GM12878 (cell line): Measurements from ENCODE around the gene RAB43. TPM values are rescaled to one million over a fixed set of nuclear protein-coding genes. Genes with fewer than 3 reads are reported as not detected.

Experiments
- ATAC-seq: fragments of 200-7000 bp; cut with Tn5 transposase; 3 replicates; pipeline ENCODE4 v1.9.1; 2020; ENCODE audit warnings: mild to moderate bottlenecking, moderate library complexity
- BruUV-seq: library from RNA; stranded (reverse); fragments of 400-500 nt; replicated peaks from 2 replicates; lab custom pipeline; 2021; lab: Mats Ljungman, UMichigan
- CTCF ChIA-PET: fragments of 300-600 bp; sonication (Branson Sonifier 250); formaldehyde crosslinking; extraction: SDS; loops from one replicate; lab custom pipeline; 2021; ENCODE audit warnings: inconsistent platforms; lab: Yijun Ruan, JAX
- POLR2A ChIA-PET: fragments of 350-600 bp; formaldehyde crosslinking; extraction: SDS; loops from one replicate; lab custom pipeline; 2021; ENCODE audit warnings: inconsistent platforms; lab: Charles Lee
- RAD21 ChIA-PET: fragments of 300-600 bp; sonication (Branson Sonifier 250); formaldehyde crosslinking; loops from one replicate; lab custom pipeline; 2023; ENCODE audit warnings: antibody characterized with exemption; ENCODE audit not compliant: unreplicated experiment; lab: Charles Lee
- SMC1A ChIA-PET: fragments of 300-600 bp; sonication (Branson Sonifier 250); formaldehyde crosslinking; loops from one replicate; lab custom pipeline; 2023; ENCODE audit not compliant: unreplicated experiment, uncharacterized antibody; lab: Charles Lee
- DNase-seq: peaks from one replicate; pipeline ENCODE4 v3.0.0-alpha.2; 2011; ENCODE audit warnings: low read depth, low spot score
- FAIRE-seq: peaks from 3 replicates; lab custom pipeline; 2011; peaks lifted over from hg19 to GRCh38; lab: Jason Lieb, UNC
- H2AFZ ChIP-seq: 2 replicates; pipeline ENCODE4 v1.6.0; 2011; ENCODE audit warnings: low read depth, low read length, control low read depth; ENCODE audit not compliant: control insufficient read depth
- H3K27ac ChIP-seq: 2 replicates; pipeline ENCODE4 v1.5.1; 2011; ENCODE audit warnings: control low read depth; ENCODE audit not compliant: control insufficient read depth, insufficient read depth
- H3K27me3 ChIP-seq, 2 experiments: replicated peaks in 1 of 2; 2 replicates each; pipeline versions ENCODE4 v1.6.0 to v1.6.1; 2011; ENCODE audit warnings: low read length in 1 of 2; ENCODE audit not compliant: control insufficient read depth in 2 of 2, insufficient read depth in 2 of 2
- H3K36me3 ChIP-seq, 2 experiments: 2 replicates each; pipeline ENCODE4 v1.5.1; 2011; ENCODE audit warnings: low read length in 1 of 2; ENCODE audit not compliant: control insufficient read depth in 2 of 2, insufficient read depth in 2 of 2
- H3K4me1 ChIP-seq: 2 replicates; pipeline ENCODE4 v1.6.1; 2011; ENCODE audit warnings: mild to moderate bottlenecking, low read length, moderate library complexity, mixed read lengths; ENCODE audit not compliant: control insufficient read depth, insufficient read depth
- H3K4me2 ChIP-seq: 2 replicates; pipeline ENCODE4 v1.6.0; 2011; ENCODE audit warnings: control low read depth; ENCODE audit not compliant: control insufficient read depth, insufficient read depth
- H3K4me3 ChIP-seq: fragments of 200-600 bp; sonication (generic); 2 replicates; pipeline ENCODE4 v1.5.1; 2016
- H3K79me2 ChIP-seq: 2 replicates; pipeline ENCODE4 v1.6.0; 2011; ENCODE audit warnings: low read length; ENCODE audit not compliant: control insufficient read depth, insufficient read depth
- H3K9ac ChIP-seq: 2 replicates; pipeline ENCODE4 v1.8.0; 2011; ENCODE audit warnings: low read length, control low read depth, mixed read lengths; ENCODE audit not compliant: control insufficient read depth, insufficient read depth
- H3K9me3 ChIP-seq: replicated peaks from 3 replicates; pipeline ENCODE4 v1.5.1; 2011; ENCODE audit warnings: mild to moderate bottlenecking, low read length; ENCODE audit not compliant: control insufficient read depth, insufficient read depth
- H4K20me1 ChIP-seq: 2 replicates; pipeline ENCODE4 v1.6.0; 2011; ENCODE audit not compliant: control insufficient read depth, insufficient read depth
- ASH2L ChIP-seq: fragments of 300-600, 200-600 bp; sonication (generic); IDR thresholded peaks from 2 replicates; pipeline ENCODE4 v1.6.1; 2017; ENCODE audit warnings: low read depth, mild to moderate bottlenecking, borderline replicate concordance
- BCL11A ChIP-seq: IDR thresholded peaks from 2 replicates; pipeline ENCODE4 v1.6.1; 2011; ENCODE audit warnings: low read depth, low read length
- BMI1 ChIP-seq: fragments of 450-650 bp; IDR thresholded peaks from 2 replicates; pipeline ENCODE4 v1.6.1; 2016; ENCODE audit warnings: mild to moderate bottlenecking, moderate library complexity, borderline replicate concordance
- KAT2A ChIP-seq: conservative IDR thresholded peaks from 2 replicates; pipeline ENCODE4 v1.6.1; 2011; ENCODE audit warnings: low read depth, low read length; ENCODE audit not compliant: control insufficient read depth
- MTA2 ChIP-seq: fragments of 450-650 bp; IDR thresholded peaks from 2 replicates; pipeline ENCODE4 v1.6.1; 2016; ENCODE audit warnings: low read depth, mild to moderate bottlenecking, moderate library complexity
- NR2C1 ChIP-seq: fragments of 450-650 bp; IDR thresholded peaks from 2 replicates; pipeline ENCODE4 v1.6.1; 2017; ENCODE audit warnings: antibody characterized with exemption, mild to moderate bottlenecking, moderate library complexity
- NR2C2 ChIP-seq: IDR thresholded peaks from 2 replicates; pipeline ENCODE4 v1.6.1; 2011; ENCODE audit warnings: borderline replicate concordance, low read depth; ENCODE audit not compliant: control insufficient read depth, insufficient read length
- NRF1 ChIP-seq: conservative IDR thresholded peaks from 2 replicates; pipeline ENCODE4 v1.6.1; 2011; ENCODE audit warnings: mild to moderate bottlenecking, low read depth, low read length, improper control_type of control experiment
- PAX5 ChIP-seq: IDR thresholded peaks from 2 replicates; pipeline ENCODE4 v1.6.1; 2011; ENCODE audit warnings: low read depth, low read length, borderline replicate concordance
- SIX5 ChIP-seq: IDR thresholded peaks from 2 replicates; pipeline ENCODE4 v1.6.1; 2011; ENCODE audit warnings: mild to moderate bottlenecking, low read depth, low read length, moderate library complexity; ENCODE audit not compliant: severe bottlenecking
- ZBTB11 ChIP-seq: fragments of 450-650 bp; formaldehyde crosslinking; IDR thresholded peaks from 2 replicates; pipeline ENCODE4 v1.5.0; 2022; ENCODE audit warnings: mild to moderate bottlenecking, missing genetic modification characterization
- WGBS: methylation state at CpG from one replicate; pipeline ENCODE4 v1.1.6; 2016; ENCODE audit warnings: low lambda C conversion rate; ENCODE audit not compliant: insufficient replicate concordance, insufficient coverage; ENCODE audit errors: missing lambda C conversion rate; 5-methylcytosine and 5-hydroxymethylcytosine counted together
- in situ Hi-C: fragments of 300-500 bp; cut with MboI; formaldehyde crosslinking; loops from 9 replicates; pipeline ENCODE4 v1.14.3; 2018; ENCODE audit warnings: mixed read lengths
- intact Hi-C: fragments of 100-400 bp; cut with micrococcal nuclease; formaldehyde crosslinking; loops from one replicate; pipeline ENCODE4 v1.14.2; 2022; ENCODE audit not compliant: unreplicated experiment
- polyA plus RNA-seq, 11 experiments: library from polyadenylated mRNA; depleted of rRNA in 4 of 11; unstranded in 6 of 11; stranded (reverse) in 5 of 11; fragments of >200 nt; fragmentation: Nextera tagmentation in 4 of 11; fragmentation: Illumina TruSeq in 1 of 11; extraction: Ambion mirVana in 4 of 11; extraction: Trizol in 1 of 11; gene quantifications; 1 replicate in 1 of 11; 2 replicates in 10 of 11; pipeline versions ENCODE4 v1.2.1 to v1.2.3, GENCODE V29; 2011 to 2016; ENCODE audit warnings: inconsistent platforms in 2 of 11, missing spikeins in 2 of 11, low read depth in 1 of 11
- total RNA-seq, 4 experiments: library from RNA; depleted of rRNA in 3 of 4; stranded (reverse); fragments of >200 nt in 3 of 4; fragmentation: Illumina TruSeq in 1 of 4; extraction: Trizol in 1 of 4; gene quantifications; 2 replicates each; pipeline versions ENCODE4 v1.2.1 to v1.2.3, GENCODE V29; 2013 to 2021

The RAB43 gene
- total and polyA plus RNA-seq, 10 of the 15 experiments (the other 5 are each of a cell fraction or from before 2014, with no cell fraction given): 0.08 to 14.0 (median 4.0) TPM

- Histone ChIP-seq H3K4me3 (no peak overlapping the region), H4K20me1 (no peaks in the 10 kb centered on the region), H3K4me2 (no peak overlapping the region), H3K4me1 (0 out of 2 replicates have a peak, but pooled peaks cover 3% of the 10 kb centered on the region), H3K79me2 (no peaks in the 10 kb centered on the region), H2AFZ (no peak overlapping the region), H3K9me3 (peaks cover 2% of the 10 kb centered on the region; the same call in 1 of the 3 replicates), H3K27ac (no peak overlapping the region), H3K27me3 (no peaks in the 10 kb centered on the region; a peak in 2 of 4 replicates), H3K36me3 (no peaks in the 10 kb centered on the region), H3K9ac (no peak overlapping the region)
- ChIA-PET CTCF (interaction anchor here (1.0 kb wide), 1 partner anchor 10 kb away, joined by 3 read pairs; no protein-coding TSS in a partner anchor), RAD21 (interaction anchor here (0.6 kb wide), 1 partner anchor 252 kb away, joined by 3 read pairs; no protein-coding TSS in a partner anchor), POLR2A (interaction anchor here (0.7 kb wide), 1 partner anchor 11 kb away, joined by 6 read pairs; no protein-coding TSS in a partner anchor), SMC1A (no interaction called here)
- in situ Hi-C loops: no loop called here
- DNase-seq (no peak), FAIRE-seq (no peak), ATAC-seq (no peak)
- no TSS peak for BruUV-seq
- intact Hi-C loops: no loop called here
- 59% methylated on average over 10 of the region's 10 CpGs for WGBS
- TF ChIP-seq ASH2L (no peak), NR2C2 (no peak), NRF1 (no peak), ZBTB11 (CRISPR knock-in tag) (no peak), BCL11A (no peak), BMI1 (no peak), MTA2 (no peak), PAX5 (no peak), KAT2A (no peak), NR2C1 (no peak), SIX5 (no peak)
These were observed 58.4 kb downstream of the RAB43 start for GRCh38 chr3:129063091-129063640.
